HPDE6-E6E7 (cell line): Measurements from ENCODE around the gene TAF11L10.
"Not testable (repeated sequence)": the region's sequence is repeated elsewhere in the genome, so short reads cannot be mapped to it uniquely, and the experiment has no call there.

Experiments used
- DNase-seq: peaks from one replicate; pipeline ENCODE4 v3.0.0; 2011; ENCODE audit warnings: missing footprints; ENCODE audit errors: extremely low spot score

TAF11L10 gene

GRCh38 chr5:17597728-17598127, at the start of gene TAF11L10:
Gene TAF11L10, minus strand, starts transcription at chr5:17597828.
- DNase-seq = not testable (repeated sequence)

GRCh38 chr5:17634160-17634559, 36.5 kb upstream of the TAF11L10 start, which contains the start of gene TAF11L14:
Gene TAF11L14, plus strand, starts transcription at chr5:17634460.
- no peak for DNase-seq

- DNase-seq = not testable (repeated sequence)
Observed at GRCh38 chr5:17631788-17632187, 34.2 kb upstream of the TAF11L10 start, which contains the start of gene TAF11L13. Gene TAF11L13, plus strand, starts transcription at chr5:17632088.

- DNase-seq = no peak
Observed at GRCh38 chr5:17625686-17626085, 28.1 kb upstream of the TAF11L10 start.

GRCh38 chr5:17620627-17621026, 23.0 kb upstream of the TAF11L10 start:
- no peak for DNase-seq

- DNase-seq = no peak
Observed at GRCh38 chr5:17619354-17619753, 21.7 kb upstream of the TAF11L10 start.

GRCh38 chr5:17614872-17615605, 17.4 kb upstream of the TAF11L10 start:
- no peak for DNase-seq

- DNase-seq = not testable (repeated sequence)
Observed at GRCh38 chr5:17610092-17610491, 12.5 kb upstream of the TAF11L10 start, which contains the start of gene TAF11L12. Gene TAF11L12, plus strand, starts transcription at chr5:17610392.

- DNase-seq = not testable (repeated sequence)
Observed at GRCh38 chr5:17607461-17607860, 9.8 kb upstream of the TAF11L10 start.

GRCh38 chr5:17604951-17605350, 7.3 kb upstream of the TAF11L10 start:
- DNase-seq = no peak

GRCh38 chr5:17603880-17604279, 6.3 kb upstream of the TAF11L10 start, which contains the start of gene TAF11L11:
Gene TAF11L11, plus strand, starts transcription at chr5:17604183.
- not testable (repeated sequence) for DNase-seq

GRCh38 chr5:17594255-17594654, 3.4 kb downstream of the TAF11L10 start, which contains the start of gene TAF11L9:
Gene TAF11L9, minus strand, starts transcription at chr5:17594394.
- not testable (repeated sequence) for DNase-seq

GRCh38 chr5:17590860-17591259, 6.8 kb downstream of the TAF11L10 start, which contains the start of gene TAF11L8:
Gene TAF11L8, minus strand, starts transcription at chr5:17590960.
- not testable (repeated sequence) for DNase-seq

- not testable (repeated sequence) for DNase-seq
Observed at GRCh38 chr5:17585658-17586057, 12.0 kb downstream of the TAF11L10 start, which contains the start of gene TAF11L7. Gene TAF11L7, minus strand, starts transcription at chr5:17585758.
